Loucy (cell line): ENCODE measurements around the gene LYSET.

ENCODE experiments used
- EZH2phosphoT487 ChIP-seq: fragments of 200-600 bp; IDR thresholded peaks from 2 replicates; pipeline ENCODE4 v1.6.1; 2018; ENCODE audit warnings: antibody characterized with exemption, mild to moderate bottlenecking, moderate library complexity, borderline replicate concordance
- TF ChIP-seq, protein P1 (sequence below): fragments of 200-600 bp; sonication (generic); conservative IDR thresholded peaks from 2 replicates; pipeline ENCODE4 v1.5.1; 2014; ENCODE audit warnings: mild to moderate bottlenecking, antibody characterized with exemption, low read length

DNA sequence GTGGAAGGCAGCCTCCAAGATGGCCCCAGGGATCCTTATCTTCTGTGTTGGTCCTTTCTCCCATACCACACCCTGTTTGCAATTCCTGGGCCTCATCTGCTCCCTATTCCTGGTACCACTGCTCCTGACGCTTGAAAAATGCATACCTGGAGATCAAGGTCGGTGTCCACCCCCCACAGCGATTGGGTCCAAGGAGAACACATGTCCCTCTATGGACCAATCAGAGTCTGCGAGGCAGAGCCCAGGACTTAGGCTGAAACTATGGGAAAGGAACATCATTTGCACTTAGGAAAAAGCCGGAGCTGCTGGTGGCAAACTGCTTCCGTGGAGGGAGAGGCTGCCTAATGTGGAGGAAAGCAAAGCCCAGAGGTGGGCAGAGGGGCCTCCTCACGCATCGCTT is 36.1 kb upstream of the LYSET start:
- TF ChIP-seq, protein P1, sequence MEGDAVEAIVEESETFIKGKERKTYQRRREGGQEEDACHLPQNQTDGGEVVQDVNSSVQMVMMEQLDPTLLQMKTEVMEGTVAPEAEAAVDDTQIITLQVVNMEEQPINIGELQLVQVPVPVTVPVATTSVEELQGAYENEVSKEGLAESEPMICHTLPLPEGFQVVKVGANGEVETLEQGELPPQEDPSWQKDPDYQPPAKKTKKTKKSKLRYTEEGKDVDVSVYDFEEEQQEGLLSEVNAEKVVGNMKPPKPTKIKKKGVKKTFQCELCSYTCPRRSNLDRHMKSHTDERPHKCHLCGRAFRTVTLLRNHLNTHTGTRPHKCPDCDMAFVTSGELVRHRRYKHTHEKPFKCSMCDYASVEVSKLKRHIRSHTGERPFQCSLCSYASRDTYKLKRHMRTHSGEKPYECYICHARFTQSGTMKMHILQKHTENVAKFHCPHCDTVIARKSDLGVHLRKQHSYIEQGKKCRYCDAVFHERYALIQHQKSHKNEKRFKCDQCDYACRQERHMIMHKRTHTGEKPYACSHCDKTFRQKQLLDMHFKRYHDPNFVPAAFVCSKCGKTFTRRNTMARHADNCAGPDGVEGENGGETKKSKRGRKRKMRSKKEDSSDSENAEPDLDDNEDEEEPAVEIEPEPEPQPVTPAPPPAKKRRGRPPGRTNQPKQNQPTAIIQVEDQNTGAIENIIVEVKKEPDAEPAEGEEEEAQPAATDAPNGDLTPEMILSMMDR = no peak
- no peak for TF ChIP-seq EZH2phosphoT487
